Neuronal stem cell (in vitro differentiated cells): ENCODE data around the gene EOLA2.
"Not testable (repeated sequence)": the region's sequence is repeated elsewhere in the genome, so short reads cannot be mapped to it uniquely, and the experiment has no call there.

Experiments
- DNase-seq: peaks from one replicate; pipeline ENCODE4 v3.0.0-alpha.2; 2013; ENCODE audit warnings: low spot score
- H2AFZ ChIP-seq: one replicate; pipeline ENCODE4 v1.6.1; 2013; ENCODE audit warnings: mild to moderate bottlenecking, low read length, inconsistent platforms
- H2AK5ac ChIP-seq: 2 replicates; pipeline ENCODE4 v1.6.1; 2013; ENCODE audit warnings: low read depth, mild to moderate bottlenecking, inconsistent platforms, low read length, moderate library complexity, mixed read lengths
- H2BK120ac ChIP-seq: 2 replicates; pipeline ENCODE4 v1.6.1; 2013; ENCODE audit warnings: low read depth, mild to moderate bottlenecking, inconsistent platforms, low read length, moderate library complexity, mixed read lengths
- H2BK12ac ChIP-seq: one replicate; pipeline ENCODE4 v1.6.1; 2013; ENCODE audit warnings: low read length, inconsistent platforms
- H2BK15ac ChIP-seq: 2 replicates; pipeline ENCODE4 v1.6.1; 2013; ENCODE audit warnings: mild to moderate bottlenecking, low read length, inconsistent platforms, mixed read lengths
- H2BK5ac ChIP-seq: one replicate; pipeline ENCODE4 v1.6.1; 2013; ENCODE audit warnings: inconsistent platforms, mild to moderate bottlenecking, low read length, moderate library complexity
- H3K14ac ChIP-seq: one replicate; pipeline ENCODE4 v1.6.1; 2013; ENCODE audit warnings: low read length, inconsistent platforms
- H3K18ac ChIP-seq: 2 replicates; pipeline ENCODE4 v1.6.1; 2013; ENCODE audit warnings: low read length, inconsistent platforms
- H3K23ac ChIP-seq: 2 replicates; pipeline ENCODE4 v1.6.1; 2013; ENCODE audit warnings: low read depth, mild to moderate bottlenecking, mixed read lengths, low read length, inconsistent platforms; ENCODE audit not compliant: poor library complexity
- H3K27ac ChIP-seq: replicated peaks from 3 replicates; pipeline ENCODE4 v1.5.1; 2013; ENCODE audit warnings: low read length, inconsistent platforms
- H3K27me3 ChIP-seq, 3 experiments: 2 replicates each; pipeline ENCODE4 v1.6.1; 2013; ENCODE audit warnings: low read length in 3 of 3, mild to moderate bottlenecking in 2 of 3, inconsistent platforms in 1 of 3, low read depth in 1 of 3, mixed read lengths in 1 of 3, moderate library complexity in 1 of 3; ENCODE audit not compliant: control insufficient read depth in 3 of 3, insufficient read depth in 3 of 3
- H3K36me3 ChIP-seq, 2 donors: replicated peaks in 1 of 2; 2 replicates each; pipeline ENCODE4 v1.6.1; 2013; ENCODE audit warnings: low read length in 2 of 2; ENCODE audit not compliant: control insufficient read depth in 2 of 2, insufficient read depth in 2 of 2
- H3K4ac ChIP-seq: 2 replicates; pipeline ENCODE4 v1.6.1; 2013; ENCODE audit warnings: inconsistent platforms, mild to moderate bottlenecking, low read length, moderate library complexity
- H3K4me1 ChIP-seq, 2 donors: 1 replicate in 1 of 2; 2 replicates in 1 of 2; pipeline ENCODE4 v1.6.1; 2013; ENCODE audit warnings: low read length in 2 of 2, low read depth in 1 of 2; ENCODE audit not compliant: control insufficient read depth in 2 of 2, insufficient read depth in 1 of 2
- H3K4me2 ChIP-seq: one replicate; pipeline ENCODE4 v1.6.1; 2013; ENCODE audit warnings: mild to moderate bottlenecking, low read length, inconsistent platforms; ENCODE audit not compliant: insufficient read depth, poor library complexity, severe bottlenecking
- H3K4me3 ChIP-seq, 2 donors: 2 replicates each; pipeline ENCODE4 v1.5.1; 2013; ENCODE audit warnings: low read length in 2 of 2, mild to moderate bottlenecking in 2 of 2, inconsistent platforms in 1 of 2, moderate library complexity in 1 of 2
- H3K79me1 ChIP-seq: one replicate; pipeline ENCODE4 v1.6.1; 2013; ENCODE audit warnings: low read depth, mild to moderate bottlenecking, inconsistent platforms, low read length, moderate library complexity
- H3K9ac ChIP-seq: one replicate; pipeline ENCODE4 v1.6.1; 2013; ENCODE audit warnings: mild to moderate bottlenecking, low read depth, low read length, inconsistent platforms; ENCODE audit not compliant: poor library complexity
- H3K9me3 ChIP-seq, 2 donors: replicated peaks in 1 of 2; 2 replicates each; pipeline versions ENCODE3 to v1.6.1; 2013; ENCODE audit warnings: low read length in 2 of 2, mild to moderate bottlenecking in 2 of 2, inconsistent platforms in 1 of 2, low read depth in 1 of 2, mixed read lengths in 1 of 2, moderate library complexity in 1 of 2; ENCODE audit not compliant: control insufficient read depth in 2 of 2, insufficient read depth in 1 of 2
- H4K8ac ChIP-seq: one replicate; pipeline ENCODE4 v1.6.1; 2013; ENCODE audit warnings: low read depth, mild to moderate bottlenecking, inconsistent platforms, low read length, moderate library complexity
- H4K91ac ChIP-seq: one replicate; pipeline ENCODE4 v1.6.1; 2013; ENCODE audit warnings: low read length, low read depth, mild to moderate bottlenecking, inconsistent platforms; ENCODE audit not compliant: poor library complexity
- WGBS, 2 donors: extraction: QIAGEN DNeasy Blood & Tissue Kit; methylation state at CpG; one replicate each; pipeline ENCODE4 v1.1.7; 2013; ENCODE audit warnings: missing lambda C conversion rate in 2 of 2, mixed read lengths in 1 of 2; ENCODE audit not compliant: insufficient read length in 2 of 2, insufficient replicate concordance in 1 of 2; ENCODE audit errors: extremely low coverage in 2 of 2; 5-methylcytosine and 5-hydroxymethylcytosine counted together

Gene EOLA2

GRCh38 chrX:149945820-149946219 lies 7.5 kb upstream of the EOLA2 start:
- DNase-seq, H2BK120ac ChIP-seq, H2BK5ac ChIP-seq, H3K27ac ChIP-seq, H3K9ac ChIP-seq, H2BK12ac ChIP-seq, H3K4me2 ChIP-seq, H2AK5ac ChIP-seq, H2AFZ ChIP-seq, H3K4me3 ChIP-seq, H3K79me1 ChIP-seq, H3K27me3 ChIP-seq, H3K4me1 ChIP-seq, H3K23ac ChIP-seq, H2BK15ac ChIP-seq, H3K4ac ChIP-seq, H3K18ac ChIP-seq, H4K91ac ChIP-seq, H3K14ac ChIP-seq, H4K8ac ChIP-seq, H3K9me3 ChIP-seq: not testable (repeated sequence)
- no CpG with 5 or more reads among the region's 9 CpGs for WGBS, 2 donors
- peaks cover 0 to 14% of the 10 kb centered on the region in 2 donors for H3K36me3 ChIP-seq

DNA sequence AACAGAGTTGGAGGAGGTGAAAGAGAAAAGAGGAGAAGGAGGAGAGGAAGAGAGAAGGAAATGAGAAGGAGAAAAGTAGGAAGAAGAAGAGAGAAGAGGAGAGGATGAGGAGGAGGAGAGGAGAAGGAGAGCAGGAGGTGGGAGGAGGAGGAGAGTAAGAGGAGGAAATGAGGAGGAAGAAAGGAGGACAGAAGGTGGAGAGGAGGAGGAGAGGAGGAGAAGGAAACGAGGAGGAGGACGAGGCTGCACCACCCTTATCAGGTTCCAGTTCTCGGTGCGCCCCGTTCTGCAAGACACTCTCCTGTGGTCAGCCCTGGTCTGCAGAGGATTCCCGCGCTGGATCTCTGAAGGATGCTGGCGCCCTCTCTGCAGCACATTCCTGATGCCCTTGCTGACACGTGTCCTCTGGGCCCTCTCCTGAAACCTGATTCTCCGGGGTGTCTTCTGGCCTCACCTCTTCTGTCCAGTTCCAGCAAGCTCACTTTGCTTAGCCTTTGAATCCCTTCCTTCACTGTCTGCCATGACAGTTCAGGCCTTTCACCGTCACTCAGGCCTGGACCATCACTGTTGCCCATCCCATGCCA lies 6.9 kb upstream of the EOLA2 start:
- WGBS, 2 donors = no CpG with 5 or more reads among the region's 11 CpGs
- not testable (repeated sequence) for H3K18ac ChIP-seq, DNase-seq

GRCh38 chrX:149940674-149941024 lies 2.4 kb upstream of the EOLA2 start:
- Histone ChIP-seq H3K4me3 (peak overlapping the region in 1 of 2 donors; percentile 39), H3K27ac (peak overlapping the region; percentile 33), H2AFZ (peak overlapping the region; percentile 35)
- not testable (repeated sequence) for H4K91ac ChIP-seq, H3K9me3 ChIP-seq, H4K8ac ChIP-seq, H3K4me1 ChIP-seq, H3K27me3 ChIP-seq, H2BK120ac ChIP-seq, H3K79me1 ChIP-seq, DNase-seq, H3K4ac ChIP-seq, H2AK5ac ChIP-seq, H2BK5ac ChIP-seq, H2BK15ac ChIP-seq, H3K4me2 ChIP-seq, H2BK12ac ChIP-seq, H3K36me3 ChIP-seq, H3K18ac ChIP-seq, H3K14ac ChIP-seq, H3K23ac ChIP-seq, H3K9ac ChIP-seq
- no CpG with 5 or more reads among the region's 11 CpGs for WGBS, 2 donors

More for the DNA sequence above, 6.9 kb upstream of the EOLA2 start:
- H2AK5ac ChIP-seq, H2BK120ac ChIP-seq, H3K23ac ChIP-seq, H3K14ac ChIP-seq, H3K27ac ChIP-seq, H2BK15ac ChIP-seq, H3K9me3 ChIP-seq, H3K4me1 ChIP-seq, H3K79me1 ChIP-seq, H2BK12ac ChIP-seq, H4K91ac ChIP-seq, H2BK5ac ChIP-seq, H2AFZ ChIP-seq, H3K9ac ChIP-seq, H3K4me2 ChIP-seq, H3K4me3 ChIP-seq, H4K8ac ChIP-seq, H3K27me3 ChIP-seq, H3K4ac ChIP-seq: not testable (repeated sequence)
- peaks cover 0 to 14% of the 10 kb centered on the region in 2 donors for H3K36me3 ChIP-seq

DNA sequence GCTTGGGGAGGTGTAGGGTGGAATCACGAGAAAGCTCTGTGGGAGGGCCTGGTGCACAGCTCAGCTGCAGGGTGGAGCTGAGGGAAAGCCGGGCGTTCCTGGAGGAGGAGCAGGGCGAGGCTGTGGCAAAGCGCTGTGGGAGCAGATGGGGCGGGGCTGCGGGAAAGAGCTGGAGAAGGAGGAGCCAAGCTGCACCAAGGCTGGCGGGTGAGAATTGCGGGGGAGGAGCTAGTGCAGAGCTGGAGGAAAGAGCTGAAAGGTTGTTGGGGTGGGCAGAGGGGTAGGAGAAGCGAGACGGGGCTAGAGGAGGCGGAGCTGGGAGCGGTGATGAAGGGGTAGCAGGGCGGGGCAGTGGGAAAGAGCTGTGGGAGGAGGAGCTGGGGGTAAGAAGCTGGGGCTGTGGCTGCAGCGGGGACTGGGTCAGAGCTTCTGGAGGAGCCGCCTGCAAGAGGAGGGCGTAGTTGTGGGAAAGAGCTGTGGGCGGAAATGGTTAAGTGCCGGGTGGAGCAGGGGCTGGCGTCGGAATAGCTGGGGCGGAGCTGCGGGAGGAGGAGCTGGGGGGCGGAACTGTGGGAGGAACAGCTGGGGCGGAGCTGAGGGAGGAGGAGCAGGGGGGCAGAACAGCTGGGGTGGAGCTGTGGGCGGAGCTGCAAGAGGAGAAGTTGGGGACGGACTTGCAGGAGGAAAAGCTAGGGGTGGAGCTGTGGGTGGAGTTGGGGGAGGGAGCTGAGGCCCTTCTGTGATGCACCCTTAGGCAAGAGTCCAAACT lies 1.8 kb upstream of the EOLA2 start:
- Histone ChIP-seq H2BK15ac (no peak overlapping the region), H3K4me1 (peaks cover 0 to 3% of the 10 kb centered on the region in 2 donors), H2BK12ac (no peak overlapping the region), H3K14ac (no peak overlapping the region), H3K4me3 (peak overlapping the region; percentile 62 to 87), H2BK5ac (peak overlapping the region; percentile 53), H3K4ac (no peak overlapping the region), H4K8ac (no peak overlapping the region), H2AK5ac (no peak overlapping the region), H3K27me3 (no peaks in the 10 kb centered on the region), H2BK120ac (no peak overlapping the region), H2AFZ (peak overlapping the region; percentile 87), H3K9me3 (no peaks in the 10 kb centered on the region), H3K23ac (no peak overlapping the region), H3K36me3 (no peaks in the 10 kb centered on the region), H3K27ac (peak overlapping the region; percentile 96), H3K4me2 (peak overlapping the region; percentile 62), H3K9ac (peak overlapping the region; percentile 72), H4K91ac (no peak overlapping the region), H3K79me1 (no peaks in the 10 kb centered on the region), H3K18ac (peak overlapping the region; percentile 91)
- no CpG with 5 or more reads among the region's 27 CpGs for whole genome bisulfite sequencing, 2 donors
- DNase-seq = peak; percentile 85
